ENCODE measurements around the gene LCLAT1.

- TF ChIP-seq POLR2AphosphoS5 (IDR thresholded peaks at IDR 0.05): no peak
- no peak for TF ChIP-seq CTCF (IDR thresholded peaks at IDR 0.05)
- TF ChIP-seq POLR2A (IDR thresholded peaks at IDR 0.05): no peak
Measured at GRCh38 chr2:30484995-30485394, 37.9 kb downstream of the LCLAT1 start.

Measured in prostate gland (tissue), 2 donors.